GM12878 (cell line): ENCODE measurements around the gene MRPL2. TPM values are rescaled to one million over a fixed set of nuclear protein-coding genes. Genes with fewer than 3 reads are reported as not detected.

Experiments
- CBX5 ChIP-seq: sonication (generic); IDR thresholded peaks from 2 replicates; pipeline ENCODE4 v1.6.1; 2016; ENCODE audit warnings: low read depth, moderate library complexity, mild to moderate bottlenecking, inconsistent platforms
- CEBPB ChIP-seq, 2 experiments: fragments of 150-350 bp in 1 of 2; IDR thresholded peaks; 2 replicates each; pipeline ENCODE4 v1.6.1; 2012 to 2014; ENCODE audit warnings: low read depth in 2 of 2, low read length in 2 of 2, borderline replicate concordance in 1 of 2, inconsistent platforms in 1 of 2
- CHD1 ChIP-seq: IDR thresholded peaks from 2 replicates; pipeline ENCODE4 v1.6.1; 2012; ENCODE audit warnings: low read depth, low read length, improper control_type of control experiment
- FOXM1 ChIP-seq: IDR thresholded peaks from 2 replicates; pipeline ENCODE4 v1.6.1; 2012; ENCODE audit warnings: low read depth, mild to moderate bottlenecking, inconsistent platforms, low read length, moderate library complexity
- IRF4 ChIP-seq: IDR thresholded peaks from 2 replicates; pipeline ENCODE4 v1.6.1; 2011; ENCODE audit warnings: low read depth, low read length
- JUND ChIP-seq: IDR thresholded peaks from 2 replicates; pipeline ENCODE4 v1.6.1; 2012; ENCODE audit warnings: low read depth, mild to moderate bottlenecking, low read length, improper control_type of control experiment, moderate library complexity
- KDM1A ChIP-seq: fragments of 200-600 bp; sonication (generic); IDR thresholded peaks from 2 replicates; pipeline ENCODE4 v1.6.1; 2016; ENCODE audit warnings: borderline replicate concordance
- MYB ChIP-seq: fragments of 150-350 bp; IDR thresholded peaks from 2 replicates; pipeline ENCODE4 v1.6.1; 2014; ENCODE audit warnings: mild to moderate bottlenecking, low read depth, low read length, borderline replicate concordance
- RFX5 ChIP-seq: IDR thresholded peaks from 2 replicates; pipeline ENCODE4 v1.6.1; 2011; ENCODE audit warnings: low read depth, low read length, improper control_type of control experiment
- SPI1 ChIP-seq: IDR thresholded peaks from 2 replicates; pipeline ENCODE4 v1.6.1; 2011; ENCODE audit warnings: low read depth, mild to moderate bottlenecking, low read length, moderate library complexity, borderline replicate concordance; ENCODE audit not compliant: insufficient read depth
- SREBF2 ChIP-seq: IDR thresholded peaks from 2 replicates; pipeline ENCODE4 v1.6.1; 2012; ENCODE audit warnings: mild to moderate bottlenecking, low read length
- SUPT20H ChIP-seq: IDR thresholded peaks from 2 replicates; pipeline ENCODE4 v1.6.1; 2011; ENCODE audit warnings: low read depth, mild to moderate bottlenecking, low read length, moderate library complexity, borderline replicate concordance; ENCODE audit not compliant: control insufficient read depth
- TCF7 ChIP-seq: IDR thresholded peaks from 2 replicates; pipeline ENCODE4 v1.6.1; 2014; ENCODE audit warnings: antibody characterized with exemption, borderline replicate concordance
- ZZZ3 ChIP-seq: IDR thresholded peaks from 2 replicates; pipeline ENCODE4 v1.6.1; 2011; ENCODE audit warnings: low read depth; ENCODE audit not compliant: control insufficient read depth, insufficient read length
- polyA plus RNA-seq, 11 experiments: library from polyadenylated mRNA; depleted of rRNA in 4 of 11; unstranded in 6 of 11; stranded (reverse) in 5 of 11; fragments of >200 nt; fragmentation: Nextera tagmentation in 4 of 11; fragmentation: Illumina TruSeq in 1 of 11; extraction: Ambion mirVana in 4 of 11; extraction: Trizol in 1 of 11; gene quantifications; 1 replicate in 1 of 11; 2 replicates in 10 of 11; pipeline versions ENCODE4 v1.2.1 to v1.2.3, GENCODE V29; 2011 to 2016; ENCODE audit warnings: inconsistent platforms in 2 of 11, missing spikeins in 2 of 11, low read depth in 1 of 11
- total RNA-seq, 4 experiments: library from RNA; depleted of rRNA in 3 of 4; stranded (reverse); fragments of >200 nt in 3 of 4; fragmentation: Illumina TruSeq in 1 of 4; extraction: Trizol in 1 of 4; gene quantifications; 2 replicates each; pipeline versions ENCODE4 v1.2.1 to v1.2.3, GENCODE V29; 2013 to 2021
- TF ChIP-seq, protein P1 (sequence below): fragments of 450-650 bp; IDR thresholded peaks from 2 replicates; pipeline ENCODE4 v1.6.1; 2017; ENCODE audit warnings: mild to moderate bottlenecking, moderate library complexity
- TF ChIP-seq, protein P2 (sequence below): IDR thresholded peaks from 2 replicates; pipeline ENCODE4 v1.6.1; 2012; ENCODE audit warnings: low read length, inconsistent platforms
- TF ChIP-seq, protein P3 (sequence below): IDR thresholded peaks from 2 replicates; pipeline ENCODE4 v1.6.1; 2011; ENCODE audit warnings: low read depth, low read length, improper control_type of control experiment, borderline replicate concordance
- TF ChIP-seq, protein P4 (sequence below): fragments of 450-650 bp; formaldehyde crosslinking; IDR thresholded peaks from 2 replicates; pipeline ENCODE4 v1.5.0; 2022; ENCODE audit warnings: mild to moderate bottlenecking, missing genetic modification characterization
- TF ChIP-seq, protein P5 (sequence below): fragments of 450-650 bp; IDR thresholded peaks from 2 replicates; pipeline ENCODE4 v1.6.1; 2016; ENCODE audit warnings: mild to moderate bottlenecking

The MRPL2 gene
- total and polyA plus RNA-seq, 10 of the 15 experiments (the other 5 are each of a cell fraction or from before 2014, with no cell fraction given): 29.7 to 125 (median 50.2) TPM

DNA sequence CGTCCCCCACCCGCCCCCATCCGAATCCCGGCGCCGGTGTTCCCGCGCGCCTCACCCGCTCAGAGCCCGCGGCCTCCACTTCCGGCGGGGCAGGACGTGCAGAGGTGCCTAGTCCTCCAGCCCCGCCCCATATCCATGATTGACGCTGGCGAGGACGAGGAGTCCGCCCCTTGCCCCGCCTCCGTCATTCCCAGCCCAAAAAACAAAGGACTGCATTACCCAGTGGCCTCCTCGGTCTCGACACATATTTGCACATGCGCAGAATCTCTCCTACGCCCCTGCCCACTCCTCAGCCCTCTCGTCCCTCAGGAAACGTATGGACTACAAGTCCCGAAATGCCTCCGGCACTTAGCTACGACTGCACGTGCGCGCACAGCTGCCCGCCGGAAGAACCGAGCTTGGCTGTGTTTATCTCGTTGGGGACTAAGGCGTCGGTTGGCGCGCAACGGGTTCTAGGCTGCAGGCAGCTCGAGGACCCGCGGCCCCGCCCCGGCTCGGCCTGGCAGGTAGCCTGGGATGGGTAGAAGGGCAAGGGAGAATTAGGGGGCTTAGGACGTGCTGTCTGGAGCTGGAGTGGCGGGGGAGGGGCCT lies 45.3 kb downstream of the MRPL2 start, which contains the start of the genes KLHDC3 and MEA1 (continued):
- TF ChIP-seq, protein P1, sequence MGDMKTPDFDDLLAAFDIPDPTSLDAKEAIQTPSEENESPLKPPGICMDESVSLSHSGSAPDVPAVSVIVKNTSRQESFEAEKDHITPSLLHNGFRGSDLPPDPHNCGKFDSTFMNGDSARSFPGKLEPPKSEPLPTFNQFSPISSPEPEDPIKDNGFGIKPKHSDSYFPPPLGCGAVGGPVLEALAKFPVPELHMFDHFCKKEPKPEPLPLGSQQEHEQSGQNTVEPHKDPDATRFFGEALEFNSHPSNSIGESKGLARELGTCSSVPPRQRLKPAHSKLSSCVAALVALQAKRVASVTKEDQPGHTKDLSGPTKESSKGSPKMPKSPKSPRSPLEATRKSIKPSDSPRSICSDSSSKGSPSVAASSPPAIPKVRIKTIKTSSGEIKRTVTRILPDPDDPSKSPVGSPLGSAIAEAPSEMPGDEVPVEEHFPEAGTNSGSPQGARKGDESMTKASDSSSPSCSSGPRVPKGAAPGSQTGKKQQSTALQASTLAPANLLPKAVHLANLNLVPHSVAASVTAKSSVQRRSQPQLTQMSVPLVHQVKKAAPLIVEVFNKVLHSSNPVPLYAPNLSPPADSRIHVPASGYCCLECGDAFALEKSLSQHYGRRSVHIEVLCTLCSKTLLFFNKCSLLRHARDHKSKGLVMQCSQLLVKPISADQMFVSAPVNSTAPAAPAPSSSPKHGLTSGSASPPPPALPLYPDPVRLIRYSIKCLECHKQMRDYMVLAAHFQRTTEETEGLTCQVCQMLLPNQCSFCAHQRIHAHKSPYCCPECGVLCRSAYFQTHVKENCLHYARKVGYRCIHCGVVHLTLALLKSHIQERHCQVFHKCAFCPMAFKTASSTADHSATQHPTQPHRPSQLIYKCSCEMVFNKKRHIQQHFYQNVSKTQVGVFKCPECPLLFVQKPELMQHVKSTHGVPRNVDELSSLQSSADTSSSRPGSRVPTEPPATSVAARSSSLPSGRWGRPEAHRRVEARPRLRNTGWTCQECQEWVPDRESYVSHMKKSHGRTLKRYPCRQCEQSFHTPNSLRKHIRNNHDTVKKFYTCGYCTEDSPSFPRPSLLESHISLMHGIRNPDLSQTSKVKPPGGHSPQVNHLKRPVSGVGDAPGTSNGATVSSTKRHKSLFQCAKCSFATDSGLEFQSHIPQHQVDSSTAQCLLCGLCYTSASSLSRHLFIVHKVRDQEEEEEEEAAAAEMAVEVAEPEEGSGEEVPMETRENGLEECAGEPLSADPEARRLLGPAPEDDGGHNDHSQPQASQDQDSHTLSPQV: no peak
- TF ChIP-seq SPI1 (no peak), IRF4 (no peak), CBX5 (no peak), MYB (no peak), TCF7 (no peak), RFX5 (no peak), KDM1A (no peak), CEBPB (IDR thresholded peaks at IDR 0.05; ENCODE audit: borderline replicate concordance in 1 of 2, low read depth in 2 of 2, low read length in 2 of 2) (no peak), ZZZ3 (no peak), SREBF2 (peak; percentile 29; the same call in 1 of the 2 replicates), CHD1 (no peak), JUND (no peak), FOXM1 (no peak), SUPT20H (no peak)
- TF ChIP-seq, protein P2, sequence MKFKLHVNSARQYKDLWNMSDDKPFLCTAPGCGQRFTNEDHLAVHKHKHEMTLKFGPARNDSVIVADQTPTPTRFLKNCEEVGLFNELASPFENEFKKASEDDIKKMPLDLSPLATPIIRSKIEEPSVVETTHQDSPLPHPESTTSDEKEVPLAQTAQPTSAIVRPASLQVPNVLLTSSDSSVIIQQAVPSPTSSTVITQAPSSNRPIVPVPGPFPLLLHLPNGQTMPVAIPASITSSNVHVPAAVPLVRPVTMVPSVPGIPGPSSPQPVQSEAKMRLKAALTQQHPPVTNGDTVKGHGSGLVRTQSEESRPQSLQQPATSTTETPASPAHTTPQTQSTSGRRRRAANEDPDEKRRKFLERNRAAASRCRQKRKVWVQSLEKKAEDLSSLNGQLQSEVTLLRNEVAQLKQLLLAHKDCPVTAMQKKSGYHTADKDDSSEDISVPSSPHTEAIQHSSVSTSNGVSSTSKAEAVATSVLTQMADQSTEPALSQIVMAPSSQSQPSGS: no peak
- TF ChIP-seq, protein P3, sequence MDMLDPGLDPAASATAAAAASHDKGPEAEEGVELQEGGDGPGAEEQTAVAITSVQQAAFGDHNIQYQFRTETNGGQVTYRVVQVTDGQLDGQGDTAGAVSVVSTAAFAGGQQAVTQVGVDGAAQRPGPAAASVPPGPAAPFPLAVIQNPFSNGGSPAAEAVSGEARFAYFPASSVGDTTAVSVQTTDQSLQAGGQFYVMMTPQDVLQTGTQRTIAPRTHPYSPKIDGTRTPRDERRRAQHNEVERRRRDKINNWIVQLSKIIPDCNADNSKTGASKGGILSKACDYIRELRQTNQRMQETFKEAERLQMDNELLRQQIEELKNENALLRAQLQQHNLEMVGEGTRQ: peak; percentile 23; the same call in 1 of the 2 replicates
- TF ChIP-seq, protein P4, sequence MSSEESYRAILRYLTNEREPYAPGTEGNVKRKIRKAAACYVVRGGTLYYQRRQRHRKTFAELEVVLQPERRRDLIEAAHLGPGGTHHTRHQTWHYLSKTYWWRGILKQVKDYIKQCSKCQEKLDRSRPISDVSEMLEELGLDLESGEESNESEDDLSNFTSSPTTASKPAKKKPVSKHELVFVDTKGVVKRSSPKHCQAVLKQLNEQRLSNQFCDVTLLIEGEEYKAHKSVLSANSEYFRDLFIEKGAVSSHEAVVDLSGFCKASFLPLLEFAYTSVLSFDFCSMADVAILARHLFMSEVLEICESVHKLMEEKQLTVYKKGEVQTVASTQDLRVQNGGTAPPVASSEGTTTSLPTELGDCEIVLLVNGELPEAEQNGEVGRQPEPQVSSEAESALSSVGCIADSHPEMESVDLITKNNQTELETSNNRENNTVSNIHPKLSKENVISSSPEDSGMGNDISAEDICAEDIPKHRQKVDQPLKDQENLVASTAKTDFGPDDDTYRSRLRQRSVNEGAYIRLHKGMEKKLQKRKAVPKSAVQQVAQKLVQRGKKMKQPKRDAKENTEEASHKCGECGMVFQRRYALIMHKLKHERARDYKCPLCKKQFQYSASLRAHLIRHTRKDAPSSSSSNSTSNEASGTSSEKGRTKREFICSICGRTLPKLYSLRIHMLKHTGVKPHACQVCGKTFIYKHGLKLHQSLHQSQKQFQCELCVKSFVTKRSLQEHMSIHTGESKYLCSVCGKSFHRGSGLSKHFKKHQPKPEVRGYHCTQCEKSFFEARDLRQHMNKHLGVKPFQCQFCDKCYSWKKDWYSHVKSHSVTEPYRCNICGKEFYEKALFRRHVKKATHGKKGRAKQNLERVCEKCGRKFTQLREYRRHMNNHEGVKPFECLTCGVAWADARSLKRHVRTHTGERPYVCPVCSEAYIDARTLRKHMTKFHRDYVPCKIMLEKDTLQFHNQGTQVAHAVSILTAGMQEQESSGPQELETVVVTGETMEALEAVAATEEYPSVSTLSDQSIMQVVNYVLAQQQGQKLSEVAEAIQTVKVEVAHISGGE (CRISPR knock-in tag): no peak
- TF ChIP-seq, protein P5, sequence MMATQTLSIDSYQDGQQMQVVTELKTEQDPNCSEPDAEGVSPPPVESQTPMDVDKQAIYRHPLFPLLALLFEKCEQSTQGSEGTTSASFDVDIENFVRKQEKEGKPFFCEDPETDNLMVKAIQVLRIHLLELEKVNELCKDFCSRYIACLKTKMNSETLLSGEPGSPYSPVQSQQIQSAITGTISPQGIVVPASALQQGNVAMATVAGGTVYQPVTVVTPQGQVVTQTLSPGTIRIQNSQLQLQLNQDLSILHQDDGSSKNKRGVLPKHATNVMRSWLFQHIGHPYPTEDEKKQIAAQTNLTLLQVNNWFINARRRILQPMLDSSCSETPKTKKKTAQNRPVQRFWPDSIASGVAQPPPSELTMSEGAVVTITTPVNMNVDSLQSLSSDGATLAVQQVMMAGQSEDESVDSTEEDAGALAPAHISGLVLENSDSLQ: peak; percentile 99
